A204.1 (cell line): ENCODE data around the gene GMPR.

Experiments used
- FAIRE-seq: peaks from 2 replicates; lab custom pipeline; 2012; peaks lifted over from hg19 to GRCh38; lab: Jason Lieb, UNC

Gene GMPR

GRCh38 chr6:16302721-16303552 is 64.5 kb downstream of the GMPR start:
- FAIRE-seq = no peak

- no peak for FAIRE-seq
Observed at GRCh38 chr6:16305246-16305725, 66.9 kb downstream of the GMPR start.

GRCh38 chr6:16305788-16306187 is 67.4 kb downstream of the GMPR start:
- no peak for FAIRE-seq

GRCh38 chr6:16306334-16306733 is 67.9 kb downstream of the GMPR start:
- FAIRE-seq = no peak

GRCh38 chr6:16311763-16312162 is 73.4 kb downstream of the GMPR start:
- no peak for FAIRE-seq

GRCh38 chr6:16313732-16314131 is 75.3 kb downstream of the GMPR start:
- no peak for FAIRE-seq

GRCh38 chr6:16314296-16314695 is 75.9 kb downstream of the GMPR start:
- no peak for FAIRE-seq

GRCh38 chr6:16316741-16317251 is 78.4 kb downstream of the GMPR start:
- FAIRE-seq = no peak

GRCh38 chr6:16318538-16318937 is 80.2 kb downstream of the GMPR start:
- FAIRE-seq = no peak

- FAIRE-seq = no peak
Observed at GRCh38 chr6:16318953-16319720, 80.8 kb downstream of the GMPR start.

GRCh38 chr6:16319813-16320532 is 81.6 kb downstream of the GMPR start:
- no peak for FAIRE-seq

- no peak for FAIRE-seq
Observed at GRCh38 chr6:16320533-16321340, 82.3 kb downstream of the GMPR start.

GRCh38 chr6:16321341-16321710 is 82.9 kb downstream of the GMPR start:
- no peak for FAIRE-seq

- no peak for FAIRE-seq
Observed at GRCh38 chr6:16321826-16322225, 83.4 kb downstream of the GMPR start.

GRCh38 chr6:16322666-16323312 is 84.4 kb downstream of the GMPR start:
- FAIRE-seq = no peak

GRCh38 chr6:16324184-16324583 is 85.8 kb downstream of the GMPR start:
- no peak for FAIRE-seq

- no peak for FAIRE-seq
Observed at GRCh38 chr6:16324606-16325225, 86.3 kb downstream of the GMPR start.

GRCh38 chr6:16326531-16326930 is 88.1 kb downstream of the GMPR start:
- no peak for FAIRE-seq

GRCh38 chr6:16326971-16327776 is 88.8 kb downstream of the GMPR start:
- FAIRE-seq = no peak

GRCh38 chr6:16327777-16328325 is 89.5 kb downstream of the GMPR start:
- FAIRE-seq = no peak
